Left ventricle myocardium inferior (tissue), 1 donor: ENCODE results near the gene SV2C. TPM values are rescaled to one million over a fixed set of nuclear protein-coding genes. Genes with fewer than 3 reads are reported as not detected.

Experiments
- DNase-seq: peaks from one replicate; pipeline ENCODE4 v3.0.0-alpha.2; 2020
- H3K27ac ChIP-seq: fragments of 200-600 bp; replicated peaks from 2 replicates; pipeline ENCODE4 v1.8.0; 2021
- H3K27me3 ChIP-seq: fragments of 200-600 bp; 2 replicates; pipeline ENCODE4 v1.8.0; 2021; ENCODE audit warnings: low read depth
- H3K36me3 ChIP-seq: fragments of 200-600 bp; 2 replicates; pipeline ENCODE4 v1.8.0; 2021
- H3K4me1 ChIP-seq: fragments of 200-600 bp; 2 replicates; pipeline ENCODE4 v1.8.0; 2021
- H3K4me3 ChIP-seq: fragments of 200-600 bp; 2 replicates; pipeline ENCODE4 v1.8.0; 2021; ENCODE audit warnings: mild to moderate bottlenecking, moderate library complexity
- H3K9me3 ChIP-seq: fragments of 200-600 bp; replicated peaks from 2 replicates; pipeline ENCODE4 v1.8.0; 2021
- CTCF ChIP-seq: fragments of 200-600 bp; IDR thresholded peaks from 2 replicates; pipeline ENCODE4 v1.8.0; 2021; ENCODE audit warnings: antibody characterized with exemption, mild to moderate bottlenecking, borderline replicate concordance
- intact Hi-C: fragments of 100-400 bp; cut with micrococcal nuclease; formaldehyde crosslinking; loops from one replicate; pipeline ENCODE4 v1.11.0; 2022
- total RNA-seq: library from RNA; stranded (reverse); fragmentation: NEBNext Ultra II Directional; extraction: Animal tissue kit (Norgen Biotek cat#: 25700); gene quantifications from one replicate; pipeline ENCODE4 v1.2.1, GENCODE V29; 2021
- donor health status: DM: no; HTN: yes; CAD: no; lungs with severe emphysema.

SV2C gene
- total RNA-seq, 1 donor from 2014 or later: 0.44 TPM

- no peak overlapping the region for H3K4me3 ChIP-seq
- no peaks in the 10 kb centered on the region for H3K4me1 ChIP-seq
- no peak for TF ChIP-seq CTCF
- no peaks in the 10 kb centered on the region for H3K36me3 ChIP-seq
- H3K27ac ChIP-seq: no peak overlapping the region
- intact Hi-C loops: no loop called here
- no peak for DNase-seq
- no peaks in the 10 kb centered on the region for H3K9me3 ChIP-seq
- peaks cover 8% of the 10 kb centered on the region for H3K27me3 ChIP-seq
Observed at GRCh38 chr5:76202182-76202581, 119.0 kb downstream of the SV2C start.

GRCh38 chr5:76204191-76204590 lies 121.0 kb downstream of the SV2C start:
- peaks cover 8% of the 10 kb centered on the region for H3K27me3 ChIP-seq

GRCh38 chr5:76204713-76205112 lies 121.5 kb downstream of the SV2C start:
- Histone ChIP-seq H3K27me3 (peaks cover 8% of the 10 kb centered on the region), H3K36me3 (no peaks in the 10 kb centered on the region), H3K4me3 (no peak overlapping the region), H3K4me1 (no peaks in the 10 kb centered on the region), H3K27ac (no peak overlapping the region), H3K9me3 (peaks cover 8% of the 10 kb centered on the region)
- TF ChIP-seq CTCF: no peak
- no peak for DNase-seq
- intact Hi-C loops: no loop called here

More at GRCh38 chr5:76204191-76204590, 121.0 kb downstream of the SV2C start:
- H3K4me1 ChIP-seq: no peaks in the 10 kb centered on the region
- no peak for TF ChIP-seq CTCF
- H3K27ac ChIP-seq: no peak overlapping the region
- no peak overlapping the region for H3K4me3 ChIP-seq
- intact Hi-C loops: no loop called here
- DNase-seq: no peak
- H3K9me3 ChIP-seq: peaks cover 3% of the 10 kb centered on the region
- no peaks in the 10 kb centered on the region for H3K36me3 ChIP-seq

- H3K27me3 ChIP-seq: peaks cover 8% of the 10 kb centered on the region
- H3K4me3 ChIP-seq: no peak overlapping the region
- no peaks in the 10 kb centered on the region for H3K36me3 ChIP-seq
- H3K4me1 ChIP-seq: no peaks in the 10 kb centered on the region
- H3K27ac ChIP-seq: no peak overlapping the region
- no peak for TF ChIP-seq CTCF
- DNase-seq: no peak
- intact Hi-C loops: no loop called here
- H3K9me3 ChIP-seq: peaks cover 14% of the 10 kb centered on the region
Observed at GRCh38 chr5:76207120-76207519, 123.9 kb downstream of the SV2C start.

GRCh38 chr5:76209297-76209696 lies 126.1 kb downstream of the SV2C start:
- Histone ChIP-seq H3K9me3 (peaks cover 18% of the 10 kb centered on the region), H3K36me3 (no peaks in the 10 kb centered on the region), H3K4me3 (no peak overlapping the region), H3K4me1 (no peaks in the 10 kb centered on the region), H3K27me3 (peaks cover 8% of the 10 kb centered on the region), H3K27ac (no peak overlapping the region)
- DNase-seq: no peak
- no peak for TF ChIP-seq CTCF
- intact Hi-C loops: no loop called here

GRCh38 chr5:76210946-76211345 lies 127.8 kb downstream of the SV2C start:
- intact Hi-C loops: no loop called here
- H3K27me3 ChIP-seq: peaks cover 5% of the 10 kb centered on the region
- no peaks in the 10 kb centered on the region for H3K36me3 ChIP-seq
- TF ChIP-seq CTCF: no peak
- H3K9me3 ChIP-seq: peaks cover 24% of the 10 kb centered on the region
- no peaks in the 10 kb centered on the region for H3K4me1 ChIP-seq
- DNase-seq: no peak
- no peak overlapping the region for H3K4me3 ChIP-seq
- H3K27ac ChIP-seq: no peak overlapping the region
